Upper lobe of right lung (tissue), 1 donor: ENCODE measurements around the gene ZNF19. TPM values are rescaled to one million over a fixed set of nuclear protein-coding genes. Genes with fewer than 3 reads are reported as not detected.

Experiments
- ATAC-seq: fragments of 200-7000 bp; cut with Tn5 transposase; one replicate; pipeline ENCODE4 v1.9.1; 2020; ENCODE audit warnings: mild to moderate bottlenecking, moderate library complexity
- DNase-seq: peaks from one replicate; pipeline ENCODE4 v3.0.0-alpha.2; 2020
- H3K27ac ChIP-seq: fragments of 200-600 bp; one replicate; pipeline ENCODE4 v1.8.0; 2022
- H3K27me3 ChIP-seq: fragments of 200-600 bp; one replicate; pipeline ENCODE4 v1.8.0; 2022; ENCODE audit warnings: mild to moderate bottlenecking
- H3K36me3 ChIP-seq: fragments of 200-600 bp; one replicate; pipeline ENCODE4 v1.8.0; 2022
- H3K4me1 ChIP-seq: fragments of 200-600 bp; one replicate; pipeline ENCODE4 v1.8.0; 2022
- H3K4me3 ChIP-seq: fragments of 200-600 bp; one replicate; pipeline ENCODE4 v1.8.0; 2022; ENCODE audit warnings: mild to moderate bottlenecking
- H3K9me3 ChIP-seq: fragments of 200-600 bp; one replicate; pipeline ENCODE4 v1.8.0; 2022
- CTCF ChIP-seq: fragments of 200-600 bp; IDR thresholded peaks from one replicate; pipeline ENCODE4 v1.8.0; 2022; ENCODE audit warnings: antibody characterized with exemption
- intact Hi-C: fragments of 100-400 bp; cut with DNase I; formaldehyde crosslinking; loops from one replicate; pipeline ENCODE4 v1.11.0; 2022
- total RNA-seq: library from RNA; stranded (reverse); fragmentation: NEBNext Ultra II Directional; extraction: Animal tissue kit (Norgen Biotek cat#: 25700); gene quantifications from one replicate; pipeline ENCODE4 v1.2.1, GENCODE V29; 2021
- donor health status: DM: no; HTN: yes; CAD: no; lungs with severe emphysema.

The ZNF19 gene
- total RNA-seq, 1 donor from 2014 or later, result 11.4 TPM

GRCh38 chr16:71476457-71477124 lies 12.5 kb downstream of the ZNF19 start:
- H3K27me3 ChIP-seq, result no peaks in the 10 kb centered on the region
- ATAC-seq (no peak), DNase-seq (no peak)
- intact Hi-C loops, result no loop called here
- H3K36me3 ChIP-seq, result peaks cover 40% of the 10 kb centered on the region
- no peak overlapping the region for H3K4me3 ChIP-seq
- no peaks in the 10 kb centered on the region for H3K4me1 ChIP-seq
- no peaks in the 10 kb centered on the region for H3K9me3 ChIP-seq
- H3K27ac ChIP-seq, result no peak overlapping the region
- no peak for TF ChIP-seq CTCF

DNA sequence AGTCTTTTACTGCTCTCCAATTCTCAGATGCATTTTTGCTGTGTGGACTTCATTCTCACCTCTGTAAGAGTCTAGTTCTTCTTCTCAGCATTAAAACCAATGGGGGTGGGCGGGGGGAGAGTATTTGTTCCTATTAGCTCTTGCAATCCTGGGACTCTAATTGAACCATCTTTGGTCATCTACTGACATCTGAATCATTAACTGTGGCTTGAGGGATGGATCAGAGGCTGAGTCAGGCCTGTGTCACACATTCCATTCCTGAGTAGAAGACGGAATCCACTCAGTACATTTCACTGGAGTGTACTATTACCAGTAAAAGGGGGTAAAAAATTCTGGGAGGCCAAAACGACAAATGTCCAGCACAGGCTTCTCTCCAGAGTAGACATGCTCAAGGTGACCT lies 14.3 kb downstream of the ZNF19 start:
- intact Hi-C loops, result no loop called here
- no peaks in the 10 kb centered on the region for H3K4me1 ChIP-seq
- H3K27me3 ChIP-seq, result no peaks in the 10 kb centered on the region
- ATAC-seq (no peak), DNase-seq (no peak)
- H3K4me3 ChIP-seq, result no peak overlapping the region
- H3K36me3 ChIP-seq, result peaks cover 40% of the 10 kb centered on the region
- TF ChIP-seq CTCF, result no peak
- no peaks in the 10 kb centered on the region for H3K9me3 ChIP-seq
- no peak overlapping the region for H3K27ac ChIP-seq

DNA sequence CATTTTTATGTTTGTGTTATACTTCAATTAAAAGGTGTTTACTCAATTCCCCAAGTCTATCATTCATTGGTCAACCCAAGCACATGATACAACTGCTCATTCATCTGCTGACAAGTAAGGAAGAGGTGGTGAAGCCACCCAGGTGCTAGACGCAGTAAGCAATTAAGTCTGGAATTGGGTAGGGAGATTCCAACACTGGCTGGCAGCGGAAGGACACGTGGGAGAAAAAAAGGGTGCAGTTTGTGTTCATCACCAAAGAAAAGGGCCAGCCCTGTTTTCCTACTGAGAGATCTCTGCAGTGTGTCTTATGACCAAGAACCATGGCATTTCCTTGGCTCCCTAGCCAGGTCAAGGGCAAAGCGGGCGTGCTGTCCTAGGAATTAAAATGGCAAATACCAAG lies 15.2 kb downstream of the ZNF19 start:
- H3K4me1 ChIP-seq, result no peaks in the 10 kb centered on the region
- H3K27me3 ChIP-seq, result no peaks in the 10 kb centered on the region
- no peak for DNase-seq
- no peak for TF ChIP-seq CTCF
- H3K9me3 ChIP-seq, result no peaks in the 10 kb centered on the region
- ATAC-seq, result no peak
- no peak overlapping the region for H3K4me3 ChIP-seq
- intact Hi-C loops, result no loop called here
- H3K27ac ChIP-seq, result no peak overlapping the region
- H3K36me3 ChIP-seq, result peaks cover 40% of the 10 kb centered on the region

- Histone ChIP-seq H3K4me3 (no peak overlapping the region), H3K4me1 (no peaks in the 10 kb centered on the region), H3K36me3 (peaks cover 31% of the 10 kb centered on the region), H3K9me3 (no peaks in the 10 kb centered on the region), H3K27ac (no peak overlapping the region), H3K27me3 (no peaks in the 10 kb centered on the region)
- intact Hi-C loops, result no loop called here
- TF ChIP-seq CTCF, result no peak
- DNase-seq (no peak), ATAC-seq (no peak)
Observed at GRCh38 chr16:71472931-71473330, 16.2 kb downstream of the ZNF19 start.

DNA sequence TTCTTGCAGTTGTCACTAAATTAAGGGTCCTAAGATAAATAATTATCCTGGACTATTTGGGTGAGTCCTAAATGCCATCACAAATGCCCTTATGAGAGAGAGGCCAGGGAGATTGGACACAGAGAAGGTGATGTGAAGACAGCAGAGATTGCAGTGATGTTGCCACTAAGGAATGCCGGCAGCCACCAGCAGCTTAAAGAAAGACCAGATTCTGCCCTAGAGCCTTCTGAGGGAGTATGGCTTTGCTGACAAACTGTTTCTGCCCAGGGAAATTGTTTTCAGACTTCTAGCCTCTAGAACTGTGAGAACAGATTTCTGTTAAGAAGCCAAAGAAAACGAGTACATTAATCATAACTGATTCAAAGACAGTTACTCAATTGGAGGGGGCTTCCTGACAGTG lies 17.1 kb downstream of the ZNF19 start:
- intact Hi-C loops, result no loop called here
- no peak overlapping the region for H3K27ac ChIP-seq
- no peaks in the 10 kb centered on the region for H3K9me3 ChIP-seq
- H3K36me3 ChIP-seq, result peaks cover 22% of the 10 kb centered on the region
- no peaks in the 10 kb centered on the region for H3K27me3 ChIP-seq
- H3K4me1 ChIP-seq, result no peaks in the 10 kb centered on the region
- no peak for ATAC-seq
- no peak overlapping the region for H3K4me3 ChIP-seq
- DNase-seq, result no peak
- no peak for TF ChIP-seq CTCF

- H3K27me3 ChIP-seq, result no peaks in the 10 kb centered on the region
Observed at GRCh38 chr16:71467810-71468209, 21.3 kb downstream of the ZNF19 start.

More at GRCh38 chr16:71467810-71468209, 21.3 kb downstream of the ZNF19 start:
- Histone ChIP-seq H3K9me3 (no peaks in the 10 kb centered on the region), H3K36me3 (no peaks in the 10 kb centered on the region), H3K4me1 (peaks cover 3% of the 10 kb centered on the region), H3K4me3 (no peak overlapping the region), H3K27ac (no peak overlapping the region)
- ATAC-seq (peak; percentile 66), DNase-seq (no peak)
- TF ChIP-seq CTCF, result no peak
- intact Hi-C loops, result no loop called here
